Left ventricle myocardium inferior (tissue), 1 donor: ENCODE measurements around the gene SDE2. TPM values are rescaled to one million over a fixed set of nuclear protein-coding genes. Genes with fewer than 3 reads are reported as not detected.

Experiments used
- DNase-seq: peaks from one replicate; pipeline ENCODE4 v3.0.0-alpha.2; 2020
- H3K27ac ChIP-seq: fragments of 200-600 bp; replicated peaks from 2 replicates; pipeline ENCODE4 v1.8.0; 2021
- H3K27me3 ChIP-seq: fragments of 200-600 bp; 2 replicates; pipeline ENCODE4 v1.8.0; 2021; ENCODE audit warnings: low read depth
- H3K36me3 ChIP-seq: fragments of 200-600 bp; 2 replicates; pipeline ENCODE4 v1.8.0; 2021
- H3K4me1 ChIP-seq: fragments of 200-600 bp; 2 replicates; pipeline ENCODE4 v1.8.0; 2021
- H3K4me3 ChIP-seq: fragments of 200-600 bp; 2 replicates; pipeline ENCODE4 v1.8.0; 2021; ENCODE audit warnings: mild to moderate bottlenecking, moderate library complexity
- H3K9me3 ChIP-seq: fragments of 200-600 bp; replicated peaks from 2 replicates; pipeline ENCODE4 v1.8.0; 2021
- intact Hi-C: fragments of 100-400 bp; cut with micrococcal nuclease; formaldehyde crosslinking; loops from one replicate; pipeline ENCODE4 v1.11.0; 2022
- total RNA-seq: library from RNA; stranded (reverse); fragmentation: NEBNext Ultra II Directional; extraction: Animal tissue kit (Norgen Biotek cat#: 25700); gene quantifications from one replicate; pipeline ENCODE4 v1.2.1, GENCODE V29; 2021
- TF ChIP-seq, protein P1 (sequence below): fragments of 200-600 bp; IDR thresholded peaks from 2 replicates; pipeline ENCODE4 v1.8.0; 2021; ENCODE audit warnings: antibody characterized with exemption, mild to moderate bottlenecking, borderline replicate concordance
- donor health status: DM: no; HTN: yes; CAD: no; lungs with severe emphysema.

SDE2 gene
- total RNA-seq, 1 donor from 2014 or later: 11.3 TPM

DNA sequence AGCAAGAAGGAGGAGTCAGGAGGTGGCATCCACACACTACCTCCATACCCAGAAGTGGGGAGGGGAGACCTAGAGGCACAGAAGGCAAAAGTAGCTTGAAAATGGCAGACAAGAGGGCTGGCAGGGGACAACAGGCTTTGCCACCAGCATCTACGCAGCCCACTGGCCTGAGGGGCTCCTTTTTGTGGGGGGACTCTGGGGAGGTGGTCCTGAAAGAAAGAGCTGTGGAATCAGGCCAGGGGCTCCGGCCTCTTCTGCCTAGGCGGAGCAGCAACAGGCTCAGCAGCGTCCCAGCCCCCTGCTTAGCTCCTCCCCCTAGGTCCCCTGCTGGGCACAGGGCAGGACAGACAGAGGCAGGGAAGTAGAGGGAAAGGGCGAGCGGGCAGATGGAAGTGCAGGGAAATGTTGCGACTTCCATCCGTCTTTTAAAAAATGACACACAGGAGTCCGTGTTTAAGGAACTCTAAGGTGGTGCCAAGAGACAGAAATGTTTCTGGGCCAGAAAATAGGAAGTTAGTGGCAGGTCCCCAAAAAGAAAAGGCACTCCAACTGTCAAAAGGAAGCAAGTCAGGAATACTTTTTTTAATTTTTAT, 48.1 kb downstream of the SDE2 start:
- intact Hi-C loops: no loop called here
- no peak overlapping the region for H3K27ac ChIP-seq
- H3K4me3 ChIP-seq: no peak overlapping the region
- H3K36me3 ChIP-seq: no peaks in the 10 kb centered on the region
- DNase-seq: no peak
- no peaks in the 10 kb centered on the region for H3K4me1 ChIP-seq
- TF ChIP-seq, protein P1, sequence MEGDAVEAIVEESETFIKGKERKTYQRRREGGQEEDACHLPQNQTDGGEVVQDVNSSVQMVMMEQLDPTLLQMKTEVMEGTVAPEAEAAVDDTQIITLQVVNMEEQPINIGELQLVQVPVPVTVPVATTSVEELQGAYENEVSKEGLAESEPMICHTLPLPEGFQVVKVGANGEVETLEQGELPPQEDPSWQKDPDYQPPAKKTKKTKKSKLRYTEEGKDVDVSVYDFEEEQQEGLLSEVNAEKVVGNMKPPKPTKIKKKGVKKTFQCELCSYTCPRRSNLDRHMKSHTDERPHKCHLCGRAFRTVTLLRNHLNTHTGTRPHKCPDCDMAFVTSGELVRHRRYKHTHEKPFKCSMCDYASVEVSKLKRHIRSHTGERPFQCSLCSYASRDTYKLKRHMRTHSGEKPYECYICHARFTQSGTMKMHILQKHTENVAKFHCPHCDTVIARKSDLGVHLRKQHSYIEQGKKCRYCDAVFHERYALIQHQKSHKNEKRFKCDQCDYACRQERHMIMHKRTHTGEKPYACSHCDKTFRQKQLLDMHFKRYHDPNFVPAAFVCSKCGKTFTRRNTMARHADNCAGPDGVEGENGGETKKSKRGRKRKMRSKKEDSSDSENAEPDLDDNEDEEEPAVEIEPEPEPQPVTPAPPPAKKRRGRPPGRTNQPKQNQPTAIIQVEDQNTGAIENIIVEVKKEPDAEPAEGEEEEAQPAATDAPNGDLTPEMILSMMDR: no peak
- peaks cover 30% of the 10 kb centered on the region for H3K27me3 ChIP-seq
- no peaks in the 10 kb centered on the region for H3K9me3 ChIP-seq

DNA sequence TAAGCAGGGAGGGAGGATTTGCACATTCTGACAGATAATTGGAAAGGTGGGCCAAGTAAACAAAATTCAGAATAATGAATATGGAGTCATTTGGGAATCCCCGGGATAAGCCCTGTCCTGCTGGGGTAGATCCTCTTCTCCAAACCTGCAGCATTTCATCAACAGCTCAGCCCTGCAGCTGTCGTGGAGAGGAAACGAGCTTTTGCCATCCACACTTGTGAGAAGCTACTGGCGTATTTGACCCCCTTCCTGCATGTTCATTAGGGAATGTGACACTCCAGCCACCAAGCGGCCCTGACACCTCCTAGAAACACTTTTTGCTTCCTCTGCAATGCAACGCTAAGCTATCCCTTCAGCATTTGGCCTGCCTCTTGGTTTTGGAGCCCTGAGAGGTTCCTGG, 50.1 kb downstream of the SDE2 start:
- H3K9me3 ChIP-seq: no peaks in the 10 kb centered on the region
- no peak for DNase-seq
- no peak overlapping the region for H3K27ac ChIP-seq
- TF ChIP-seq, protein P1: no peak
- H3K4me3 ChIP-seq: no peak overlapping the region
- H3K27me3 ChIP-seq: peaks cover 30% of the 10 kb centered on the region
- intact Hi-C loops: no loop called here
- no peaks in the 10 kb centered on the region for H3K36me3 ChIP-seq
- no peaks in the 10 kb centered on the region for H3K4me1 ChIP-seq

DNA sequence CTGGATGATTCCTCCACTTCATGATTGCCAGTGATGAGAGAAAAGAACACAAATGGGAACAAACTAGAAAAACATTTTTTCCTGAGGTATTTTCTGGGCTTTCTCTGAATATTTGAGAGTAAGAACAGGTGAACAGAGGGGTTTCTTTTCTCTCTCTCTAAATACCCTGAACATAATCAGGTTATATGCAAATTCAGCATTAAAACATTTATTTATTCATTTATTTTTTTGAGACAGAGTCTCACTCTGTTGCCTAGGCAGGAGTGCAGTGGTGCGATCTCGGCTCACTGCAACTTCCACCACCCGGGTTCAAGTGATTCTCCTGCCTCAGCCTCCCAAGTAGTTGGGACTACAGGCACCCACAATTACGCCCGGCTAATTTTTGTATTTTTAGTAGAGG, 52.3 kb downstream of the SDE2 start:
- peaks cover 12% of the 10 kb centered on the region for H3K4me1 ChIP-seq
- H3K4me3 ChIP-seq: no peak overlapping the region
- H3K9me3 ChIP-seq: no peaks in the 10 kb centered on the region
- intact Hi-C loops: no loop called here
- no peak overlapping the region for H3K27ac ChIP-seq
- H3K36me3 ChIP-seq: no peaks in the 10 kb centered on the region
- H3K27me3 ChIP-seq: peaks cover 23% of the 10 kb centered on the region
- TF ChIP-seq, protein P1: no peak
- DNase-seq: no peak

DNA sequence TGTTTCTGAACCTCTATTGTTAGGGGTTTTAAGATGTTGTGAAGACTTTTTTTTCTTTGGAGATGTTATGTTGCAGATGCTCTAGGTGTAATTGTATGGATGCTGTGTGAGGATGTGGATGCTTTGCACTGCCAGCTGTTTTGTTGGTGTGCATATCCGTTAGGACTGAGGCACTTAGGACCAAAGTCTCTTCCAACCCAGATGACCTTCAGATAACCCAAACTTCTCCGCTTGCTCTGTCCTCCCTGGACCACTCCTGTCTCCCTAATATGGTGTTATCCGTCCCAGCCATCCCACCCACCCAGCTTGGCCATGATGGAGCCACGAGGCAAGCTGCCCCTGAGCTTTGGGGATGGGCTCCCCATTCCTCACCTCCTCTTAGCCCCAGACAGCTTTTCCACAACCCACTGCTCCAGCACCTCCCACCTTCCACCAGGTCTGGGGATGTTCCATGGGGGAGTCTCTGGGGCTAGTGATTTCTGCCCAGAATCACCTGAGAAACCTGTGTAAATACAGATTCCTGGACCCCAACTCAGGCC, 53.0 kb downstream of the SDE2 start:
- no peak for DNase-seq
- peaks cover 18% of the 10 kb centered on the region for H3K27me3 ChIP-seq
- H3K36me3 ChIP-seq: no peaks in the 10 kb centered on the region
- peaks cover 18% of the 10 kb centered on the region for H3K4me1 ChIP-seq
- TF ChIP-seq, protein P1: no peak
- no peak overlapping the region for H3K4me3 ChIP-seq
- intact Hi-C loops: no loop called here
- no peak overlapping the region for H3K27ac ChIP-seq
- H3K9me3 ChIP-seq: no peaks in the 10 kb centered on the region

DNA sequence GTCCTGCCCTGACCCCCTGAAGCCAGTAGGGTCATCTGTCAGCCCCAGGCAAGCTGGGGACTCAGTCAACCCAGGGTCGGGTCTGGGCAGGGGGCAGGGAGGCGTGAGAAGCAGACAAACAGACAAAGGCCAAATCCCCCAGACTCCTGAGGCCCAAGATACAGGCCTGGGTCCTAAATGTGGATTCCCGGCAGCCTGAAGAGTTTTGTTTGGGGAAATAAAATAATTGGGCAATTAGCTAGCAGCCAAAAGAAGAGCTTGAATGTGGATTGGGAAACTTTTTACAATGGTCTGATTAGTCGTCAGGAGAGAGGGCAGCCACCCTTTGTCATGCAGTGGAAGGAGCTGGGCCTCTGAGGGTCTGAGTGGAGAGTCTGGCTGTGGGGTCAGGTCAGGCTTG, 53.6 kb downstream of the SDE2 start:
- Histone ChIP-seq H3K27ac (no peak overlapping the region), H3K4me3 (no peak overlapping the region), H3K4me1 (peaks cover 24% of the 10 kb centered on the region), H3K9me3 (no peaks in the 10 kb centered on the region), H3K36me3 (no peaks in the 10 kb centered on the region), H3K27me3 (peaks cover 13% of the 10 kb centered on the region)
- intact Hi-C loops: no loop called here
- no peak for DNase-seq
- TF ChIP-seq, protein P1: no peak
